HepG2 (cell line): Measurements from ENCODE around the gene MYO9A. TPM values are rescaled to one million over a fixed set of nuclear protein-coding genes. Genes with fewer than 3 reads are reported as not detected.

ENCODE experiments used
- ASH2L ChIP-seq: fragments of 300-600, 200-600 bp; sonication (generic); IDR thresholded peaks from 2 replicates; pipeline ENCODE4 v1.7.0; 2017; ENCODE audit warnings: low read depth, mild to moderate bottlenecking, moderate library complexity, mixed read lengths, low read length; ENCODE audit not compliant: insufficient read length
- BATF2 ChIP-seq: sonication (generic); formaldehyde crosslinking; IDR thresholded peaks from 2 replicates; pipeline ENCODE4 v1.8.0; 2022; ENCODE audit warnings: mild to moderate bottlenecking, missing genetic modification reagents, moderate library complexity
- BHLHE40 ChIP-seq: IDR thresholded peaks from 2 replicates; pipeline ENCODE4 v1.6.1; 2011; ENCODE audit warnings: low read length, improper control_type of control experiment
- CC2D1A ChIP-seq: sonication (generic); formaldehyde crosslinking; IDR thresholded peaks from 2 replicates; pipeline ENCODE4 v1.8.1; 2023; ENCODE audit warnings: mild to moderate bottlenecking, missing genetic modification reagents
- CHCHD3 ChIP-seq: sonication (generic); formaldehyde crosslinking; IDR thresholded peaks from 2 replicates; pipeline ENCODE4 v1.8.0; 2022; ENCODE audit warnings: mild to moderate bottlenecking, missing genetic modification reagents, moderate library complexity
- DPF2 ChIP-seq: sonication (generic); formaldehyde crosslinking; IDR thresholded peaks from 2 replicates; pipeline ENCODE4 v1.4.0; 2020; ENCODE audit warnings: mild to moderate bottlenecking, low read depth, missing genetic modification reagents, borderline replicate concordance
- ESRRA ChIP-seq: sonication (generic); formaldehyde crosslinking; IDR thresholded peaks from 2 replicates; pipeline ENCODE4 v1.5.1; 2020; ENCODE audit warnings: mild to moderate bottlenecking, low read depth, missing genetic modification reagents
- GATA4 ChIP-seq: sonication (generic); IDR thresholded peaks from 2 replicates; pipeline ENCODE4 v1.6.1; 2016; ENCODE audit warnings: antibody characterized with exemption, low read depth, borderline replicate concordance
- GATAD1 ChIP-seq: IDR thresholded peaks from 2 replicates; pipeline ENCODE4 v1.6.1; 2016; ENCODE audit warnings: missing genetic modification reagents, missing compliant biosample characterization
- HMGA1 ChIP-seq: sonication (generic); formaldehyde crosslinking; conservative IDR thresholded peaks from 2 replicates; pipeline ENCODE4 v1.4.0; 2020; ENCODE audit warnings: missing genetic modification reagents
- HNF1B ChIP-seq: sonication (generic); formaldehyde crosslinking; IDR thresholded peaks from 2 replicates; pipeline ENCODE4 v1.5.1; 2020; ENCODE audit warnings: mild to moderate bottlenecking, moderate library complexity, missing genetic modification reagents
- HNRNPL ChIP-seq: fragments of 200-400 bp; formaldehyde crosslinking; IDR thresholded peaks from 2 replicates; pipeline ENCODE4 v1.6.1; 2017; ENCODE audit warnings: mild to moderate bottlenecking, low read depth, low read length
- ONECUT2 ChIP-seq: sonication (generic); formaldehyde crosslinking; IDR thresholded peaks from 2 replicates; pipeline ENCODE4 v1.4.0; 2020; ENCODE audit warnings: missing genetic modification reagents
- PAX8 ChIP-seq: sonication (generic); formaldehyde crosslinking; IDR thresholded peaks from 2 replicates; pipeline ENCODE4 v1.8.0; 2022; ENCODE audit warnings: mild to moderate bottlenecking, missing genetic modification reagents, borderline replicate concordance
- SIX4 ChIP-seq: sonication (generic); formaldehyde crosslinking; IDR thresholded peaks from 2 replicates; pipeline ENCODE4 v1.4.0; 2020; ENCODE audit warnings: missing genetic modification reagents
- SOX5 ChIP-seq: IDR thresholded peaks from 2 replicates; pipeline ENCODE4 v1.6.1; 2016; ENCODE audit warnings: borderline replicate concordance
- SP5 ChIP-seq: IDR thresholded peaks from 2 replicates; pipeline ENCODE4 v1.6.1; 2016; ENCODE audit warnings: low read depth, borderline replicate concordance
- ZNF317 ChIP-seq: sonication (generic); formaldehyde crosslinking; IDR thresholded peaks from 2 replicates; pipeline ENCODE4 v1.5.0; 2020; ENCODE audit warnings: mild to moderate bottlenecking, missing genetic modification reagents
- ZNF354B ChIP-seq: sonication (generic); formaldehyde crosslinking; IDR thresholded peaks from 2 replicates; pipeline ENCODE4 v1.8.0; 2022; ENCODE audit warnings: mild to moderate bottlenecking, missing genetic modification reagents
- ZNF451 ChIP-seq: sonication (generic); formaldehyde crosslinking; IDR thresholded peaks from 2 replicates; pipeline ENCODE4 v1.5.0; 2020; ENCODE audit warnings: mild to moderate bottlenecking, missing genetic modification reagents
- ZNF780A ChIP-seq: sonication (generic); formaldehyde crosslinking; IDR thresholded peaks from 2 replicates; pipeline ENCODE4 v1.8.0; 2022; ENCODE audit warnings: mild to moderate bottlenecking, missing genetic modification reagents, moderate library complexity
- ZNF790 ChIP-seq: sonication (generic); formaldehyde crosslinking; IDR thresholded peaks from 2 replicates; pipeline ENCODE4 v1.8.0; 2022; ENCODE audit warnings: missing genetic modification reagents, mild to moderate bottlenecking, borderline replicate concordance
- polyA plus RNA-seq, 8 experiments: library from polyadenylated mRNA; depleted of rRNA in 3 of 8; stranded (reverse) in 7 of 8; unstranded in 1 of 8; fragments of >200 nt; fragmentation: Illumina TruSeq in 4 of 8; extraction: Trizol in 4 of 8; gene quantifications; 2 replicates each; pipeline versions ENCODE4 v1.2.1 to v1.2.3, GENCODE V29; 2011 to 2016; ENCODE audit warnings: low read depth in 4 of 8, missing spikeins in 1 of 8, mixed read lengths in 1 of 8; ENCODE audit not compliant: insufficient read depth in 1 of 8
- total RNA-seq, 5 experiments: library from RNA; depleted of rRNA; stranded (reverse); fragments of >200 nt; fragmentation: Illumina TruSeq; extraction: Trizol; gene quantifications; 2 replicates each; pipeline ENCODE4 v1.2.3, GENCODE V29; 2016; ENCODE audit warnings: low read depth in 1 of 5
- TF ChIP-seq, protein P1 (sequence below): sonication (generic); formaldehyde crosslinking; IDR thresholded peaks from 2 replicates; pipeline ENCODE4 v1.4.0; 2020; ENCODE audit warnings: missing genetic modification reagents
- TF ChIP-seq, protein P2 (sequence below): sonication (generic); formaldehyde crosslinking; IDR thresholded peaks from 2 replicates; pipeline ENCODE4 v1.9.0; 2021; ENCODE audit warnings: missing genetic modification reagents, borderline replicate concordance
- TF ChIP-seq, protein P3 (sequence below): IDR thresholded peaks from 2 replicates; pipeline ENCODE4 v1.6.1; 2016; ENCODE audit warnings: low read depth

The MYO9A gene
- total and polyA plus RNA-seq, 2 of the 13 experiments (the other 11 are each of a cell fraction or from before 2014, with no cell fraction given), result 4.8 to 15.3 TPM

DNA sequence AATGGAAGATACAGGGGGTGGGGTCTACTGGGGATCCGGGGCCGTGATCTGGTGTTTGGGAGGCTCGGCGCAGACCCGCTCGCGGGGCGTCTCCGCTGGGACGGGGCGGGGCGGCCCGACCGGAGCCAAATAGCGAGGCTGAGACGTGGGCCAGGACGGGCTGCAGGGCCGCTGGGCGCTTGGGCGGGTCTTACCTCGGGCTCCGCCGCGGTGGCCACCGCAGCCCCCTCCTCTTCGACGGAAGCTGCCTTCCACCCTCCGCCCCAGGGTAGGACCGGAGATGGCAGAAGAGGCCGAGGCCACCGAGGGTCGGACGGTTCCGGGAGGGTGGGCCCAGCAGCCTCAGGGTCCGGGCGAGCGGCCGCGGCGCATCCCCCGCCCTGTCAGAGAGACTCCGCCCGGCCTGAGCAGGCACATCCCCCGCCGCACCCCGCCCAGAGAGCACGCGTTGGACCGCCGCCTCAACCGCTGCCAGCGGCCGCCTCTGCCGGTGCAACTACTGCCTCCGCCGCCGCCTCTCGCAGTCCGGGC lies 399 bp downstream of the MYO9A start (continued):
- TF ChIP-seq, protein P1, sequence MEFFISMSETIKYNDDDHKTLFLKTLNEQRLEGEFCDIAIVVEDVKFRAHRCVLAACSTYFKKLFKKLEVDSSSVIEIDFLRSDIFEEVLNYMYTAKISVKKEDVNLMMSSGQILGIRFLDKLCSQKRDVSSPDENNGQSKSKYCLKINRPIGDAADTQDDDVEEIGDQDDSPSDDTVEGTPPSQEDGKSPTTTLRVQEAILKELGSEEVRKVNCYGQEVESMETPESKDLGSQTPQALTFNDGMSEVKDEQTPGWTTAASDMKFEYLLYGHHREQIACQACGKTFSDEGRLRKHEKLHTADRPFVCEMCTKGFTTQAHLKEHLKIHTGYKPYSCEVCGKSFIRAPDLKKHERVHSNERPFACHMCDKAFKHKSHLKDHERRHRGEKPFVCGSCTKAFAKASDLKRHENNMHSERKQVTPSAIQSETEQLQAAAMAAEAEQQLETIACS (CRISPR knock-in tag), result no peak
- TF ChIP-seq, protein P2, sequence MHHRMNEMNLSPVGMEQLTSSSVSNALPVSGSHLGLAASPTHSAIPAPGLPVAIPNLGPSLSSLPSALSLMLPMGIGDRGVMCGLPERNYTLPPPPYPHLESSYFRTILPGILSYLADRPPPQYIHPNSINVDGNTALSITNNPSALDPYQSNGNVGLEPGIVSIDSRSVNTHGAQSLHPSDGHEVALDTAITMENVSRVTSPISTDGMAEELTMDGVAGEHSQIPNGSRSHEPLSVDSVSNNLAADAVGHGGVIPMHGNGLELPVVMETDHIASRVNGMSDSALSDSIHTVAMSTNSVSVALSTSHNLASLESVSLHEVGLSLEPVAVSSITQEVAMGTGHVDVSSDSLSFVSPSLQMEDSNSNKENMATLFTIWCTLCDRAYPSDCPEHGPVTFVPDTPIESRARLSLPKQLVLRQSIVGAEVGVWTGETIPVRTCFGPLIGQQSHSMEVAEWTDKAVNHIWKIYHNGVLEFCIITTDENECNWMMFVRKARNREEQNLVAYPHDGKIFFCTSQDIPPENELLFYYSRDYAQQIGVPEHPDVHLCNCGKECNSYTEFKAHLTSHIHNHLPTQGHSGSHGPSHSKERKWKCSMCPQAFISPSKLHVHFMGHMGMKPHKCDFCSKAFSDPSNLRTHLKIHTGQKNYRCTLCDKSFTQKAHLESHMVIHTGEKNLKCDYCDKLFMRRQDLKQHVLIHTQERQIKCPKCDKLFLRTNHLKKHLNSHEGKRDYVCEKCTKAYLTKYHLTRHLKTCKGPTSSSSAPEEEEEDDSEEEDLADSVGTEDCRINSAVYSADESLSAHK (CRISPR knock-in tag), result no peak
- TF ChIP-seq CC2D1A (CRISPR knock-in tag), result no peak
- TF ChIP-seq ZNF354B (CRISPR knock-in tag), result no peak
- no peak for TF ChIP-seq ONECUT2 (CRISPR knock-in tag)
- TF ChIP-seq ASH2L, result no peak
- no peak for TF ChIP-seq SOX5 (CRISPR knock-in tag)
- TF ChIP-seq BHLHE40, result no peak
- no peak for TF ChIP-seq GATAD1 (CRISPR knock-in tag)
- no peak for TF ChIP-seq HMGA1
- TF ChIP-seq ESRRA (CRISPR knock-in tag), result no peak
- TF ChIP-seq DPF2 (CRISPR knock-in tag), result no peak
- no peak for TF ChIP-seq SIX4
- TF ChIP-seq GATA4, result no peak
- TF ChIP-seq HNRNPL, result no peak
- TF ChIP-seq ZNF790 (CRISPR knock-in tag), result no peak
- TF ChIP-seq BATF2 (CRISPR knock-in tag), result no peak
- peak; percentile 57; the same call in 1 of the 2 replicates for TF ChIP-seq ZNF317 (CRISPR knock-in tag)
- TF ChIP-seq HNF1B, result no peak
- no peak for TF ChIP-seq ZNF451
- TF ChIP-seq, protein P3, sequence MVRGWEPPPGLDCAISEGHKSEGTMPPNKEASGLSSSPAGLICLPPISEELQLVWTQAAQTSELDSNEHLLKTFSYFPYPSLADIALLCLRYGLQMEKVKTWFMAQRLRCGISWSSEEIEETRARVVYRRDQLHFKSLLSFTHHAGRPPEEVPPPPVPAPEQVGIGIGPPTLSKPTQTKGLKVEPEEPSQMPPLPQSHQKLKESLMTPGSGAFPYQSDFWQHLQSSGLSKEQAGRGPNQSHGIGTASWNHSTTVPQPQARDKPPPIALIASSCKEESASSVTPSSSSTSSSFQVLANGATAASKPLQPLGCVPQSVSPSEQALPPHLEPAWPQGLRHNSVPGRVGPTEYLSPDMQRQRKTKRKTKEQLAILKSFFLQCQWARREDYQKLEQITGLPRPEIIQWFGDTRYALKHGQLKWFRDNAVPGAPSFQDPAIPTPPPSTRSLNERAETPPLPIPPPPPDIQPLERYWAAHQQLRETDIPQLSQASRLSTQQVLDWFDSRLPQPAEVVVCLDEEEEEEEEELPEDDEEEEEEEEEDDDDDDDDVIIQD, result no peak
- TF ChIP-seq SP5 (CRISPR knock-in tag), result no peak
- TF ChIP-seq PAX8 (CRISPR knock-in tag), result no peak
- 0 out of 2 replicates have a peak, but pooled peaks have one; percentile 39 for TF ChIP-seq CHCHD3
- TF ChIP-seq ZNF780A, result no peak
